LNCaP clone FGC (cell line): ENCODE data around the gene HOXC4.
A peak's percentile ranks its signal among the peaks of the same experiment; 100 is the strongest.

Experiments
- DNase-seq: peaks from one replicate; pipeline ENCODE4 v3.0.0-alpha.2; 2011; ENCODE audit warnings: low read depth
- H3K4me3 ChIP-seq: 2 replicates; pipeline ENCODE4 v1.5.1; 2011; ENCODE audit warnings: mild to moderate bottlenecking, low read depth, low read length, control low read depth
- TF ChIP-seq, protein P1 (sequence below): IDR thresholded peaks from 2 replicates; pipeline ENCODE4 v1.5.1; 2012; ENCODE audit warnings: mild to moderate bottlenecking; ENCODE audit not compliant: control insufficient read depth, insufficient read depth; ENCODE audit errors: extremely low read depth

HOXC4 gene

DNA sequence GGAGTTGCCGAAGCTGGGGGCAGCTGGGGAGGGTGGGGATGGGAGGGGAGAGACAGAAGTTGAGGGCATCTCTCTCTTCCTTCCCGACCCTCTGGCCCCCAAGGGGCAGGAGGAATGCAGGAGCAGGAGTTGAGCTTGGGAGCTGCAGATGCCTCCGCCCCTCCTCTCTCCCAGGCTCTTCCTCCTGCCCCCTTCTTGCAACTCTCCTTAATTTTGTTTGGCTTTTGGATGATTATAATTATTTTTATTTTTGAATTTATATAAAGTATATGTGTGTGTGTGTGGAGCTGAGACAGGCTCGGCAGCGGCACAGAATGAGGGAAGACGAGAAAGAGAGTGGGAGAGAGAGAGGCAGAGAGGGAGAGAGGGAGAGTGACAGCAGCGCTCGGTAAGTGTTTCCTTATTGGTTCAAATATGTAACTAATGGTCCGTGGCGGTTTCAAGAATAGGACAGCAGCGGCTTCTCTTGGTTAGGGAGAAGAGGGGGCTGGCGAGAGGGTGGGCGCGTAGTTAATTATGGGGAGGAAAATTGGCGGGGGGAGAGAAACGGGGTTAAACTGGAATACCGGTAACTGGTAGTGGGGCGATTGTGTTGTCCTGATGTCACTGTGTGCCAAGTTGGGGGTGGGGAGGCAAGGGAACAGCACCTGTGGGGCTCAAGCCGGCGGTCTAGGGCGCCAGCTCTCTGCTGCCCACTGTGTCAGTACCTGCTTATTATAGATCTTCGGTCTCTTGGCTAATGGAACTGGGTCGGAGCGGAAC is 36.4 kb upstream of the HOXC4 start:
- DNase-seq = no peak
- TF ChIP-seq, protein P1, sequence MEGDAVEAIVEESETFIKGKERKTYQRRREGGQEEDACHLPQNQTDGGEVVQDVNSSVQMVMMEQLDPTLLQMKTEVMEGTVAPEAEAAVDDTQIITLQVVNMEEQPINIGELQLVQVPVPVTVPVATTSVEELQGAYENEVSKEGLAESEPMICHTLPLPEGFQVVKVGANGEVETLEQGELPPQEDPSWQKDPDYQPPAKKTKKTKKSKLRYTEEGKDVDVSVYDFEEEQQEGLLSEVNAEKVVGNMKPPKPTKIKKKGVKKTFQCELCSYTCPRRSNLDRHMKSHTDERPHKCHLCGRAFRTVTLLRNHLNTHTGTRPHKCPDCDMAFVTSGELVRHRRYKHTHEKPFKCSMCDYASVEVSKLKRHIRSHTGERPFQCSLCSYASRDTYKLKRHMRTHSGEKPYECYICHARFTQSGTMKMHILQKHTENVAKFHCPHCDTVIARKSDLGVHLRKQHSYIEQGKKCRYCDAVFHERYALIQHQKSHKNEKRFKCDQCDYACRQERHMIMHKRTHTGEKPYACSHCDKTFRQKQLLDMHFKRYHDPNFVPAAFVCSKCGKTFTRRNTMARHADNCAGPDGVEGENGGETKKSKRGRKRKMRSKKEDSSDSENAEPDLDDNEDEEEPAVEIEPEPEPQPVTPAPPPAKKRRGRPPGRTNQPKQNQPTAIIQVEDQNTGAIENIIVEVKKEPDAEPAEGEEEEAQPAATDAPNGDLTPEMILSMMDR = no peak

DNA sequence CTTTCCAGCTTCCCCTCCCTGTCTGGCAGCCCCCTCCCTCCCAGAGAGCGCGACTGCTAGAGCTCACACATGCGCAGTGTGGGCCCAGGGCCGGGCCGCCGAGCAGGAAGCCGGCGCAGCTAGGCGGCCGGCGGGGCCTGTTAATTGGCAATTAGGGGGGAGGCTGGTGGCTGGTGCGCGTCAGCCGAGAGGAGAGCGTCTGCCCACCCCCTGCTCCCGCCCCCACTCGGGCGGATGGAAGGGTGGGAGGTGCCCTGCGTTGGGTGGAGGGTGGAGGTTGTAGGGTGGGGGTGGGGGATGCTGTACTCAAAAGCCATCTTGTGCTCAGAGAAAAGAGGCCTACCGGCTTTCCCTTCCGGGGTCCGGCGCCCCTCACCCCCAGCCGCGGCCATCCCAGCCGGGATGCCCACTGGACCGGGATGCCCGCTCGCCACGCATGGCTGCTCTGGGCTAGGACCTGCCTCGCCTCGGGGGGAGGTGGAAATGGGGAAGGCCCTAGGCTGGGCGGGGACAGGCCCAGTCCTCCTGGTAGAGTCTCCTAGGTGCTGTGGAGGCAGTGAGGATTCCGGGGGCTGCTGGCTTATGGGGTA is 35.7 kb upstream of the HOXC4 start:
- TF ChIP-seq, protein P1 = no peak
- H3K4me3 ChIP-seq = peak overlapping the region; percentile 95
- no peak for DNase-seq

More for the DNA sequence above, 36.4 kb upstream of the HOXC4 start:
- peak overlapping the region; percentile 95 for H3K4me3 ChIP-seq

DNA sequence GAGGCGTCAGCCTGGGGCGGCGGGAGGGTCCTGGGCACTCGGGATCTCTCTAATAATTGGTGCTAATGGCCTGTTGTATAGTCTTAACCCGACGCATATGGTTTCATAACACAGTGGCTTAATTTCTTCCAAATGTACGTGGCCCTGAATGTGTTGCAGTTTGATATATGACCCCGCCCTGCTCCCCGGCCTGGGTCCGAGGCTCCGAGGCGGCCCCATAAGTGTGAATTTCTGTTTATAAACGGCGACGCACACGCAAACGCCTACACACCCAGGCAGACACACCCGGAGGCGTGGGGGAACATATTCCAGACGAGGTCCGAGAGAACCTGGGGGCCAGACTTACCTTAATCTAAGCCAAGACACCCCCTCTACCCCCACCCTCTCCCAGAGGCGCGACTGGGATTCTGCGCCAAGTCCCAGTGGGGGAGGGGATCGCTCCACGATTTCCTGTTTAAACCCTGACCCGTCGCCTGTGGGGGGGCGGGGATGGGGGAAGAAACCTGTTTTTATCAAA is 35.1 kb upstream of the HOXC4 start:
- TF ChIP-seq, protein P1 = no peak
- DNase-seq = no peak
- H3K4me3 ChIP-seq = peak overlapping the region; percentile 95

DNA sequence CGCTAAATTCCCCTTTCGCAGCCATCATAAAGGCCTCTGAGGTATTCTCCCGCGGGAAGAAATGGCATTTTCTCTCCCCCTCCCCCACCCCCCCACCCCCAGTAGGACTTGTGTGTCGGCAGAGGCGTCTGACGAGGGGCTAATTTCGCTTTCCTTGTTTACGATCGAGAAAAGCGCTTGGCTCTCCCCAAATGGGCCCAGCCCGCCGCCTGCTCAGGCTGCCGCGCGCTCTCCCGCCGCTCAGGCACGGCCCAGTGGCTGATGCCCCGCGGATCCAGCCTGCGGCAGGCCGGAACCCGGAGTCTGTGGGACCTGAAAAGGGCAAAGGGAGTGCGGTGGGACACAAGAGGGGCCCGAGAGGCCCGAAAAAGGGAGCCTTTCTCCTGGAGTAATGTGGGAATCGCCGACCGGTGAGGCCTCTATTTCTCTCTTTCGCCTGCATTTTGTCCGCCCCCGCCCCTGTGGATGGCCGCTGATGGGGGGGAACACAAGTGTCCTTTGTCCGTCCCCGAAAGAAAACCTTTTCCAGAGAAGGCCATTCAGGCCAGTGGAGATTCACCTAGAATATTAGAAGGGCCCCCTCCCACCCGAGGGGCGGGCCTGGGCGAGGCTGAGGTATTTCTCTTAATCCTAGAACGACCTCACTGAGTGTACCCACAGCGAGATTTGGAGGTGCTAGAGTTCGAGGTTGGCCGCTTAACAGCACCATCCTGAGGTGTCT is 34.4 kb upstream of the HOXC4 start:
- TF ChIP-seq, protein P1 = no peak
- no peak for DNase-seq
- H3K4me3 ChIP-seq = peak overlapping the region; percentile 95; the same call in 1 of the 2 replicates

DNA sequence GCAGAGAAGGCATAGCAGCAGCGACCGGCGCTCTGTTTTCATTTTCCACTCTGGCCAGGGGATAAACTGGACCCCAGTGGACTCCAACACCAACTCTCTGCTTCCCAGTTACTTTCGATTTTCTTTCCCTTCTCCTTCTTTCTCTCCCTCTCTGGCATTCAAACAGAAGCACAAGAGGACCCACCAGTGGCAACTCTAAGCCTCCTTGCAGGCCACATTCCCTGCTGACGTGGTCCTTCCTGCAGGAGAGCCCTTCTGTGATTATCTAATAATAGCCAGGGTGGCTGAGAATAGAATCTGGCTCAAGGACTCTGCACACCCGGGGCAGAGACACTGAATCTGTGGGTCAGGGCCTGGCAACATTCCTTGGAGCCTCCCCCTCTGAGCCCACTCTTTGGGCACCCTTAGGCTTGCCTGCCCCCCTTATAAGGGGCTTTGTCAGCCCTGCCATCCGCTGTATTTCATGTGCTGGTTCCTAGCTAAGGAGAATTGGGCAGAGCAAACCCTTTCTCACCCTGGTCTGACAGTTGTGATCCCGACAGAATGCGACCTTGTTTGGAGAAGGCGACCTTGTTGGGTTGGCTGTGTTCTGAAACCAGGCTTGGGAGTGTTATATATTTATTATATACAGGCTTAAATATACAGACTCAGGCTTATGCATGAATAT is 33.6 kb upstream of the HOXC4 start:
- no peak for DNase-seq
- TF ChIP-seq, protein P1 = no peak
- no peak overlapping the region for H3K4me3 ChIP-seq

DNA sequence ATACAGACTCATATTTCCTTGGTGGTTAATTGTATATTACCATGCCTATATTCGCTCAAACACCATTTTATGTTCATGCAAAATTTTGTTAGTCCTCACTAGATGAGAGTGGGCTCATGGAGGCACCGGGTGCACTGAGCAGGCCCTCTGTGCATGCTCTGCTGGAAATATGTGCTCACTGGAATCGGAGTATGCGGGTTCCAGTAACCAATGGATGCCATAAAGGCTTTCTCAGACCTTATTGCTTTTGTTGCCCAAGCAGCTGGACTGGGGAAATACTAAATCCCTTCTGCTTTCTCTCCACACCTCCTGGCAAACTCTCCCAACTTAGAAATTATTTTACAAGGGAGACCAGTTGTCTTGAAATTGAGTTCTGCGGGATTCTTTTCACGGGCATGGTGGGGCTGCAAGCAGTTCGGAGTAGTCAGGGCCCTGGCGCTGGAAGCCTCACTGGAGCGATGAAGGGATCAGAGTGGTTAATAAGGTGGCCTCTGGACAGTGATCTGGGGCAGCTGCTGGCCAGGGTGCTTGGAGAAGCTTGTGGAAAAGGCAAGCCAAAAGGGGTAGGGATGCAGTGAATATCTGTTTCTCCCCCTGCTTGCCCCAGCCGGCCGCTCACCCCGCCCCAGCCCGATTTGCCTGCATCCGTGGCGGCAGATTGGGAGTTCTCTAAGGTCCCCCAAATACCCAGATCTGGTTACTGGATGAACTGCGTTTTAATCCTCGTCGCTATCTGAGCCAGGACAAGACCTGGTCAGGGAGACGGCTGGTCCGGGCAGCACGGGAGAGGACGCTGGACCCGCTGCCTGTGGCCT is 32.8 kb upstream of the HOXC4 start:
- DNase-seq = no peak
- TF ChIP-seq, protein P1 = no peak
- H3K4me3 ChIP-seq = 0 out of 2 replicates have a peak overlapping the region, but pooled peaks have one; percentile 6
